GM10266 (cell line): ENCODE measurements around the gene HBE1.

Source experiments
- DNase-seq: peaks from one replicate; pipeline ENCODE4 v3.0.0; 2012; ENCODE audit errors: extremely low spot score
- TF ChIP-seq, protein P1 (sequence below): IDR thresholded peaks from 2 replicates; pipeline ENCODE4 v1.5.1; 2012; ENCODE audit warnings: mild to moderate bottlenecking, low read depth; ENCODE audit not compliant: control insufficient read depth, insufficient read depth; ENCODE audit errors: missing control alignments

The HBE1 gene

DNA sequence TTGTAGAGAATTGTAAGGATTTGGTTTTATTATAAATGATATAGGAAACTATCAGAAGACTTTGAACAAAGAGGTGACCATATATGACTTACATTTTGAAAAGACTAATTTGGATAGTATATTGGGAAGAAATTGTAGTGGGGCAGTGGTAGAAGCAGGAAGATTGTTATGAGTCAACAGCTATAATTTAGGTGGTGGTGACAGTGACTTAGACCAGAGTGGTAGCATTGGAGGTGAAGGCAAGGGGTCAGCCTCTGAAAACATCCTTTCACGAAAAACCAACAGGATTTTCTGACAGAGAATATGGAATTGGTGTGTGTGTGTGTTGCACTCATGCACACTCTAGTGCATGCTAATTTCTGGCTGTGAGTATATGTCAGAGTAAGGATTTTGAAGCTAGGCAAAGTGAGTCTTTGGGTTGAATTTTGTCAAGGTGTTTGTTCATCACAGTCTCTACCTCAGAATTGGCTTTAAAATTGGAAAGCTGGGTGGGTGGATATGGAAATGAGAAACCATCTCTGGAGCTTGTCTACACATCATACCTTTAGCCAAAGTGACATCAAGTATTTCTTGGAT lies 8.2 kb upstream of the HBE1 start:
- DNase-seq: no peak
- TF ChIP-seq, protein P1, sequence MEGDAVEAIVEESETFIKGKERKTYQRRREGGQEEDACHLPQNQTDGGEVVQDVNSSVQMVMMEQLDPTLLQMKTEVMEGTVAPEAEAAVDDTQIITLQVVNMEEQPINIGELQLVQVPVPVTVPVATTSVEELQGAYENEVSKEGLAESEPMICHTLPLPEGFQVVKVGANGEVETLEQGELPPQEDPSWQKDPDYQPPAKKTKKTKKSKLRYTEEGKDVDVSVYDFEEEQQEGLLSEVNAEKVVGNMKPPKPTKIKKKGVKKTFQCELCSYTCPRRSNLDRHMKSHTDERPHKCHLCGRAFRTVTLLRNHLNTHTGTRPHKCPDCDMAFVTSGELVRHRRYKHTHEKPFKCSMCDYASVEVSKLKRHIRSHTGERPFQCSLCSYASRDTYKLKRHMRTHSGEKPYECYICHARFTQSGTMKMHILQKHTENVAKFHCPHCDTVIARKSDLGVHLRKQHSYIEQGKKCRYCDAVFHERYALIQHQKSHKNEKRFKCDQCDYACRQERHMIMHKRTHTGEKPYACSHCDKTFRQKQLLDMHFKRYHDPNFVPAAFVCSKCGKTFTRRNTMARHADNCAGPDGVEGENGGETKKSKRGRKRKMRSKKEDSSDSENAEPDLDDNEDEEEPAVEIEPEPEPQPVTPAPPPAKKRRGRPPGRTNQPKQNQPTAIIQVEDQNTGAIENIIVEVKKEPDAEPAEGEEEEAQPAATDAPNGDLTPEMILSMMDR: no peak

DNA sequence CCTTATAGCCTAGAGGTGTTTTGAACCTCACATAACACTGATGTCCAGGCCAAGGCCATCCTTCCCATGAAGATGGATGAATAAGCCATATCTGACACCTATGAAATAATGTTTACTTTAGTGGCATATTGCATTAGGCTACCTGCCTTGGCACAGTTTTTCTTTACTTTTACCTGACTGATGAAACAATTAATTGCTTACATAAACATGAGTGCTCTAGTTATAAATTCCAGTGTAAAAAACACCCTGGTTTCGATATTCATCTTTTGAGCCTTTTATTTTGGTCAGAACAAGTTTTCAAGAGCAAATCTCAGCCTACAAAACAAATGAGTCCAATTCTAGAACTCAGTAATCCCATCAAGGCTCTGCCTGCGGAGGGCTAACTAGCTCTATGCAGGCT lies 7.0 kb upstream of the HBE1 start:
- TF ChIP-seq, protein P1: no peak
- no peak for DNase-seq

DNA sequence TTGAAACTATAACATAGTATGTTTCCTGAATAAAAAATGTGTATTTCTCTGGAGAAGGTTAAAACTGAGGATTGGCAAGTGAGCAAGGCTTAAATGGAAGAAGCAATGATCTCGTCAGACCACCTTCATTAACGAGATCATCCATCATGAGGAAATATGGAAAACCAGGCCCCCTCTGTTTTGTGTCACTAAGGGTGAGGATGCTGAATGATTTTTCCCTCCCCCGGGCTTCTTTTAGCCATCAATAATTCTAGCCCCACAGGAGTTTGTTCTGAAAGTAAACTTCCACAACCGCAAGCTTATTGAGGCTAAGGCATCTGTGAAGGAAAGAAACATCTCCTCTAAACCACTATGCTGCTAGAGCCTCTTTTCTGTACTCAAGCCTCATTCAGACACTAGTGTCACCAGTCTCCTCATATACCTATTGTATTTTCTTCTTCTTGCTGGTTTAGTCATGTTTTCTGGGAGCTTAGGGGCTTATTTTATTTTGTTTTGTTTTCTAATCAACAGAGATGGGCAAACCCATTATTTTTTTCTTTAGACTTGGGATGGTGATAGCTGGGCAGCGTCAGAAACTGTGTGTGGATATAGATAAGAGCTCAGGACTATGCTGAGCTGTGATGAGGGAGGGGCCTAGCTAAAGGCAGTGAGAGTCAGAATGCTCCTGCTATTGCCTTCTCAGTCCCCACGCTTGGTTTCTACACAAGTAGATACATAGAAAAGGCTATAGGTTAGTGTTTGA lies 5.8 kb upstream of the HBE1 start:
- TF ChIP-seq, protein P1: no peak
- no peak for DNase-seq

DNA sequence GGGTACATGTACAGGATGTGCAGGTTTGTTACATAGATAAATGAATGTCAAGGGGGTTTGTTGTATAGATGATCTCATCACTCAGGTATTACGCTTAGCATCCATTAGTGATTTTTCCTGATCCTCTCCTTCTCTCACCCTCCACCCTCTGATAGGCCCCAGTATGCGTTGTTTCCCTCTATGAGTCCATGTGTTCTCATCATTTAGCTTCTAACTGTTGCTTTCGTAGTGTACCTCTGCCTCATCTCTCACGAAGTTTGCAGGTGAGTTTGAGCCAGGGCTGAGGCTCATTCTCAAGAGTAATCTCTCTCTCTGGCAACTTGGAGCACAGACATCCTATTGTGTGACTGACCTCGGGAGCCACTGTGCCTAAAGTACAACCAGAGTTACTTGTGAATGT lies 4.7 kb upstream of the HBE1 start:
- DNase-seq: no peak
- TF ChIP-seq, protein P1: no peak

DNA sequence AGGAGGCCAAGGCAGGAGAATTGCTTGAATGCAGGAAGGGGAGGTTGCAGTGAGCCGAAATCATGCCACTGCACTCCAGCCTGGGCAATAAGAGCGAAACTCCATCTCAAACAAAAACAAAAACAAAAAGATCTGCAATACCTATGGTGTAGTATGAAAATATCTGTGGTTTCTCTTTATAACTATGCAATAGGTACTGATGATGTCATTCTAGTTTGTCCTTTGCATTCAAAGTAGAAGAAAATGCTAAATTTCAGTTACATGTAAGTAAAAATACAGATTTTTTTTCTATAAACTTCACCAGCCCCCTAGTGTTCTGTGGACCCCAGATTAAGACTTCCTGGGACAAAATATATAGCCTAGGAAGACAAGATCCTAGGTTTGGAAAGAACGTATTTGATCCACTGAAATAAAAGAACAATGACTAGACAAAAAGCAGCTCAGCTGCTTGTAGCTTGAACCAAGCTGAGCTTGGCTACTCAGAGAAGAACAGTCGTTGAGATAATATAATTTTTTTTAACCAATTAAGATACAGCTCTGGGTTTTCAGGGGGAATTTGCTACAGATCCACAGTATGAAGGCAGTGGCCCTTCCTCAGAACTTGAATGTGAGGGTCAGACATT lies 2.8 kb upstream of the HBE1 start:
- DNase-seq: no peak
- TF ChIP-seq, protein P1: no peak

DNA sequence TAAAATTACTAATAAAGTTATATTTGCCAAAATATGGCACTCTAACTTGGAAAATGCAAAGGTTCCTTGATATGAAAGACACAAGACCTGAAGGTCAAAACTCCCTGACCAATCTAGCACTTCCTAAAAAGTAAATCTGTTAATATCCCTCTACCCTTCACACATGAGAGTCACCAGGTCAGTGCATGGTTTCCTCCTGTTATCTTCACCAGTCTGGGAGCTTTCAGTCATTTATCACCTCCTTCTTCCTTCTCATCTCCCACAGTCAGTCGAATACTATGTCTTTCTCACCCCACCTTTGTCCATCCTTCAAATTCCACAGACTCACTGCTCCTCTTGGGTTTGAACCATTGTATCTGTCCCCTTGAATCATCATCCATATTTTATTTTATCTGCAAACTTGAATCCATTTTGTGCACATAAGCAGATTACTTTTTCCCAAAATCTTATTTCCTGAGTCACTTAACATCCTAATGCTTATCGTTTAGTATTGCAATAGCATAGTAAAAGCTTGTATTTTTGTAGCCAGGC lies 2.6 kb downstream of the HBE1 start:
- DNase-seq: no peak
- TF ChIP-seq, protein P1: no peak

DNA sequence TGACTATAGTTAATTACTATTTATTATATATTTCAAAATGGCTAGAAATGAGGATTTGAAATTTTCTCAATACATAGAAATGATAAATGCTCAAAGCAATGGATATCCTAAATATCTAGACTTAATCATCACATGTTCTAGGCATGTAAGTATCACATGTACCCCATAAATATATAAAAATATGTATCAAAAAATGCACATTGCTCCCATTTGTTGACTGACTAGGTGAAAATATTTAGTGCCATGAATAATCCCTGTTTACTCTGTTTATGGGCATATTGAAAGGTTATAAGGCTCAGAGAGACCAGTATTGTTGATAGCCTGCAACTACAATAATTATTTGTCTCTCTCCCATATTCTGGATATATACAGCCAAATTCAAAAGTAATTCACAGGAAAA lies 3.1 kb downstream of the HBE1 start:
- no peak for DNase-seq
- TF ChIP-seq, protein P1: no peak
